Neural progenitor cell (in vitro differentiated cells): Measurements from ENCODE around the gene CHST15. TPM values are rescaled to one million over a fixed set of nuclear protein-coding genes. Genes with fewer than 3 reads are reported as not detected.
A peak's percentile ranks its signal among the peaks of the same experiment; 100 is the strongest.

Source experiments
- DNase-seq: peaks from one replicate; pipeline ENCODE4 v3.0.0-alpha.2; 2016; ENCODE audit warnings: low spot score
- H2AFZ ChIP-seq: fragments of 200-600 bp; sonication (generic); replicated peaks from 2 replicates; pipeline ENCODE4 v1.6.1; 2016; ENCODE audit warnings: antibody characterized with exemption
- H3F3A ChIP-seq: fragments of 200-600 bp; sonication (generic); 2 replicates; pipeline ENCODE4 v1.6.1; 2016; ENCODE audit warnings: antibody characterized with exemption, low read depth
- H3K27ac ChIP-seq: fragments of 200-600 bp; sonication (generic); 2 replicates; pipeline ENCODE4 v1.5.1; 2016; ENCODE audit warnings: mild to moderate bottlenecking
- H3K27me3 ChIP-seq: fragments of 200-600 bp; sonication (generic); 2 replicates; pipeline ENCODE4 v1.6.1; 2016; ENCODE audit warnings: mild to moderate bottlenecking, moderate library complexity
- H3K36me3 ChIP-seq: fragments of 200-600 bp; sonication (generic); 2 replicates; pipeline ENCODE4 v1.5.1; 2016
- H3K4me1 ChIP-seq: fragments of 200-600 bp; sonication (generic); 2 replicates; pipeline ENCODE4 v1.6.1; 2016; ENCODE audit warnings: mixed run types
- H3K4me2 ChIP-seq: fragments of 200-600 bp; sonication (generic); 2 replicates; pipeline ENCODE4 v1.6.1; 2016
- H3K4me3 ChIP-seq: fragments of 200-600 bp; sonication (generic); 2 replicates; pipeline ENCODE4 v1.5.1; 2016
- H3K79me2 ChIP-seq: fragments of 200-600 bp; sonication (generic); 2 replicates; pipeline ENCODE4 v1.6.1; 2016; ENCODE audit warnings: low read depth
- H3K9ac ChIP-seq: fragments of 200-600 bp; sonication (generic); 2 replicates; pipeline ENCODE4 v1.6.1; 2016
- H3K9me3 ChIP-seq: fragments of 200-600 bp; sonication (generic); 2 replicates; pipeline ENCODE4 v1.5.1; 2016; ENCODE audit warnings: low read depth
- H4K20me1 ChIP-seq: fragments of 200-600 bp; sonication (generic); 2 replicates; pipeline ENCODE4 v1.6.1; 2016; ENCODE audit warnings: low read depth
- H3K27ac Mint-ChIP-seq: 3 replicates; pipeline ENCODE4 v1.8.0; 2021; ENCODE audit warnings: mixed read lengths
- H3K27me3 Mint-ChIP-seq: 2 replicates; pipeline ENCODE4 v1.8.0; 2022; ENCODE audit warnings: low read depth, mild to moderate bottlenecking, inconsistent platforms, moderate library complexity, mixed read lengths; ENCODE audit not compliant: insufficient read depth
- H3K36me3 Mint-ChIP-seq: 3 replicates; pipeline ENCODE4 v1.8.0; 2021; ENCODE audit warnings: mixed read lengths
- H3K4me1 Mint-ChIP-seq: 3 replicates; pipeline ENCODE4 v1.8.0; 2021; ENCODE audit warnings: mixed read lengths
- H3K4me3 Mint-ChIP-seq: 3 replicates; pipeline ENCODE4 v1.8.0; 2021; ENCODE audit warnings: mild to moderate bottlenecking, moderate library complexity, mixed read lengths
- H3K9me3 Mint-ChIP-seq: 3 replicates; pipeline ENCODE4 v1.8.0; 2020; ENCODE audit warnings: mixed read lengths
- CTCF ChIP-seq: fragments of 200-600 bp; sonication (generic); IDR thresholded peaks from 2 replicates; pipeline ENCODE4 v1.5.1; 2017; ENCODE audit warnings: antibody characterized with exemption, mild to moderate bottlenecking
- EZH2 ChIP-seq: fragments of 200-600 bp; sonication (generic); IDR thresholded peaks from 2 replicates; pipeline ENCODE4 v1.6.1; 2017; ENCODE audit warnings: antibody characterized with exemption, mild to moderate bottlenecking, moderate library complexity
- EZH2phosphoT487 ChIP-seq: fragments of 200-600 bp; sonication (generic); IDR thresholded peaks from 2 replicates; pipeline ENCODE4 v1.6.1; 2017; ENCODE audit warnings: antibody characterized with exemption
- total RNA-seq: library from RNA; depleted of rRNA; stranded (reverse); fragments of >200 nt; gene quantifications from 2 replicates; pipeline ENCODE4 v1.2.3, GENCODE V29; 2015; ENCODE audit warnings: low replicate concordance

The CHST15 gene
- total RNA-seq, 1 donor from 2014 or later: 0.54 TPM

DNA sequence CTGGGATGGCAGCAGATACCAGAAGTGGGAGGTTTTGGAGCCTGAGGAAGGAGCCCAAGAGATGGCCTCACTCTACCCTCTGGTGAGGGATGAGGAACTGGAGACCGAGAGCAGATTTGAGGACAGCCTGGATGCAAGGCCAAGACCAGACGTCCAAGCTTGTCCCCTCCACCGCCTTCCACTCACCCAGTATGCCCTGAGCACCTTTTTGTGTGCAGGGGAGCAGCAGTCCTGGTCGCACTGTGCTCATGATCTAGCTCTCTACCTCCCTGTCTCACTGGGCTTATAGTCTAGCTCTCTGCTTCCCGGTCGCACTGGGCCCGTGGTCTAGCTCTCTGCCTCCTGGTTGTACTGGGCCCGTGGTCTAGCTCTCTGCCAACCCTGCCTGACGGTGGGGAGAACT, 33.6 kb upstream of the CHST15 start:
- Mint-ChIP-seq H3K27me3 (peaks cover 2% of the 10 kb centered on the region), H3K9me3 (no peaks in the 10 kb centered on the region), H3K4me1 (peaks cover 17% of the 10 kb centered on the region), H3K27ac (no peak overlapping the region), H3K4me3 (no peak overlapping the region), H3K36me3 (no peaks in the 10 kb centered on the region)
- Histone ChIP-seq H3K79me2 (no peaks in the 10 kb centered on the region), H3K36me3 (no peaks in the 10 kb centered on the region), H2AFZ (no peak overlapping the region), H3K9me3 (no peaks in the 10 kb centered on the region), H3F3A (no peaks in the 10 kb centered on the region), H3K27ac (no peak overlapping the region), H3K4me2 (no peak overlapping the region), H4K20me1 (no peaks in the 10 kb centered on the region), H3K4me3 (no peak overlapping the region), H3K27me3 (no peaks in the 10 kb centered on the region), H3K9ac (no peak overlapping the region), H3K4me1 (peaks cover 12% of the 10 kb centered on the region)
- no peak for DNase-seq
- no peak for TF ChIP-seq EZH2phosphoT487
- TF ChIP-seq EZH2: no peak
- TF ChIP-seq CTCF: no peak

- no peak for DNase-seq
- H3K4me3 Mint-ChIP-seq: no peak overlapping the region
- H3K9me3 ChIP-seq: no peaks in the 10 kb centered on the region
- H4K20me1 ChIP-seq: no peaks in the 10 kb centered on the region
- H3K27me3 Mint-ChIP-seq: peaks cover 2% of the 10 kb centered on the region
- no peaks in the 10 kb centered on the region for H3K36me3 Mint-ChIP-seq
- peak overlapping the region; percentile 61 for H3K27ac Mint-ChIP-seq
- no peak overlapping the region for H3K4me3 ChIP-seq
- TF ChIP-seq EZH2 (no peak), CTCF (no peak), EZH2phosphoT487 (no peak)
- no peaks in the 10 kb centered on the region for H3K79me2 ChIP-seq
- H3K4me1 ChIP-seq: peaks cover 8% of the 10 kb centered on the region
- H3K9ac ChIP-seq: no peak overlapping the region
- H2AFZ ChIP-seq: peak overlapping the region; percentile 30
- peaks cover 10% of the 10 kb centered on the region for H3K4me1 Mint-ChIP-seq
- H3K4me2 ChIP-seq: no peak overlapping the region
- no peak overlapping the region for H3K27ac ChIP-seq
- no peaks in the 10 kb centered on the region for H3F3A ChIP-seq
- H3K9me3 Mint-ChIP-seq: no peaks in the 10 kb centered on the region
- no peaks in the 10 kb centered on the region for H3K27me3 ChIP-seq
- H3K36me3 ChIP-seq: no peaks in the 10 kb centered on the region
Measured at GRCh38 chr10:124126145-124126982, 33.0 kb upstream of the CHST15 start.

- no peaks in the 10 kb centered on the region for H3K36me3 ChIP-seq
- Mint-ChIP-seq H3K4me1 (peaks cover 2% of the 10 kb centered on the region), H3K9me3 (no peaks in the 10 kb centered on the region), H3K36me3 (no peaks in the 10 kb centered on the region), H3K27ac (no peak overlapping the region), H3K4me3 (no peak overlapping the region), H3K27me3 (peaks cover 2% of the 10 kb centered on the region)
- H3K9me3 ChIP-seq: no peaks in the 10 kb centered on the region
- H3K4me2 ChIP-seq: no peak overlapping the region
- no peak overlapping the region for H3K9ac ChIP-seq
- no peaks in the 10 kb centered on the region for H3F3A ChIP-seq
- H2AFZ ChIP-seq: peak overlapping the region; percentile 30
- H3K79me2 ChIP-seq: no peaks in the 10 kb centered on the region
- H3K27me3 ChIP-seq: no peaks in the 10 kb centered on the region
- H3K4me3 ChIP-seq: no peak overlapping the region
- TF ChIP-seq CTCF (peak; percentile 55), EZH2 (no peak)
- no peaks in the 10 kb centered on the region for H4K20me1 ChIP-seq
- DNase-seq: peak; percentile 46
- peaks cover 3% of the 10 kb centered on the region for H3K4me1 ChIP-seq
- H3K27ac ChIP-seq: no peak overlapping the region
Measured at GRCh38 chr10:124125305-124126116, 32.1 kb upstream of the CHST15 start.
